ENCODE data around the gene TCEANC2.
A peak's percentile ranks its signal among the peaks of the same experiment; 100 is the strongest.
"Not testable (repeated sequence)": the region's sequence is repeated elsewhere in the genome, so short reads cannot be mapped to it uniquely, and the experiment has no call there.

Gene TCEANC2

DNA sequence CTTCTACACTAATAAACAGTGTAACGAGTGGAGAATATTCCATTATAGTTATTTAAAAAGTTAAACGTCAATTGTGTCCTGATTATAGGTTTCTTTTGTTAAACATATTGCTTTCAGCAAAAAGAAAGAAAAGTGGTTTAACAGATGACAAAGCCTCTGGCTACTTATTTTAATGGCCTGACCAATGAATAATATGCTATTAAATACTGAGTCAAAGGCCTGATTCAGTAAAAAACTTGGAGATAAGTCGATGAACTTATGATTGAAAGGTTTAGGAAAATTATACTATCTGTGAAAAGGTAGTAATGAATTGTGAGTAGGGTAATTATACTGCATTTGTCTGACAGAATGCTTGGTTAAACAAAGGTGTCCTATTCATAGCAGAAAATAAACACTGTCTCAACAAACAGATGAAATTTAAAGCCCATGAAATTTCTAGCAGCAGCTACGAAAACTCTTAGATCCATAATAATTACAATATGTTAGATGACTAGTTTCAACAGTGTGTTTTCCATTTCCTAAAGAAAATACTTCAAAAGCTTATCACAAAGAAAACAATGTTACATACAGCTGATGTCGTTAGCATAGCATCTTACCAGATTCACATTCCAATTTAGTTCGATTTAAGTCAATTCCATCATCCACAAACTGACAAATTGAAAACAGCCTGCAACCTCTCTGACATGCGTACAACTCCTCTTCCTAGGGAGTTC is 6.6 kb upstream of the TCEANC2 start:
- peaks cover 35% of the 10 kb centered on the region for H3K36me3 Mint-ChIP-seq (ENCODE audit: insufficient read depth)

DNA sequence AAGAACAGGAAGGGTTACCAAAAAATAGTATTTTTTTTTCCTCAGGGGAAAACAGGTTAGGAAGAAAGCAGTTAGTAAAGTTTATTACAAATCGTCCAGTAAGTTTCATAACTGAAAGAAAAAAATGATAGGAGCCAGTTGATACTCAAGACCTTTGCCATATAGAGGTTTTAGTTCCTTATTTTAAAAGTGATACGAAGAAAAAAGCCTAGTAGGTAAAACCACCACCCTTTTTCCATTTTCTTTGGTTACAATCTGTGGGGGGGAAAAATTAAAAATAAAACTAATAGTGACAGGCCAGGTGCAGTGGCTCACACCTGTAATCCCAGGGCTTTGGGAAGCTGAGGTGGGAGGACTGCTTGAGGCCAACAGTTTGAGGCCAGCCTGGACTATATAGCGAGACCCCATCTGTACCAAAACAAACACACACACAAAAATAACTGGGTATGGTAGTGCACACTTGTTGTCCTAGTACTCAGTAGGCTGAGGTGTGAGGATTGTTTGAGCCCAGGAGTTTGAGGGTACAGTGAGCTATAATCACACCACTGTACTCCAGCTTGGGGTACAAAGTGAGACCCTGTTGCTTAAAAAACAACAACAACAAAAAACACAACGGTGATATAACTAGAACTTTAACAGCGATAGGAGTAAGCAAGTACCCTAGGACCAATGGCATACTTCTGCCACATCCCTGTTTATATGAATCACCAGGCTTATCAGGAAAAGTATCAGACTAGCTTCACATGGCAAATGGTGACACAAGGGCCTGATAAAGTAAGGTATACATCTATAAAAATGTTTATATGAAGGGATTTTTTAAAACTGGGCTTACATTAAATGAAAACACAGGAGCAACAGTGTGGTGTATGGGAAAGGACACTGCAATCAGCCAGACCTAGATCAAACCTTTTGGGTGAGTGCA is 5.8 kb upstream of the TCEANC2 start:
- Mint-ChIP-seq H3K4me3 (no peak overlapping the region), H3K27ac (ENCODE audit: low read depth) (no peak overlapping the region), H3K4me1 (peaks cover 33% of the 10 kb centered on the region), H3K9me3 (no peaks in the 10 kb centered on the region), H3K36me3 (ENCODE audit: insufficient read depth) (peaks cover 27% of the 10 kb centered on the region), H3K27me3 (no peaks in the 10 kb centered on the region)
- ATAC-seq (replicated peaks; ENCODE audit: extremely low read depth, poor library complexity, severe bottlenecking), result no peak
- DNase-seq (ENCODE audit: low spot score in 2 of 2), result no peak

More for the DNA sequence above, 6.6 kb upstream of the TCEANC2 start:
- no peak overlapping the region for H3K4me3 Mint-ChIP-seq
- H3K27ac Mint-ChIP-seq (ENCODE audit: low read depth), result no peak overlapping the region
- DNase-seq (ENCODE audit: low spot score in 2 of 2) (no peak), ATAC-seq (replicated peaks; ENCODE audit: extremely low read depth, poor library complexity, severe bottlenecking) (no peak)
- H3K27me3 Mint-ChIP-seq, result no peaks in the 10 kb centered on the region
- H3K9me3 Mint-ChIP-seq, result no peaks in the 10 kb centered on the region
- H3K4me1 Mint-ChIP-seq, result peaks cover 33% of the 10 kb centered on the region

DNA sequence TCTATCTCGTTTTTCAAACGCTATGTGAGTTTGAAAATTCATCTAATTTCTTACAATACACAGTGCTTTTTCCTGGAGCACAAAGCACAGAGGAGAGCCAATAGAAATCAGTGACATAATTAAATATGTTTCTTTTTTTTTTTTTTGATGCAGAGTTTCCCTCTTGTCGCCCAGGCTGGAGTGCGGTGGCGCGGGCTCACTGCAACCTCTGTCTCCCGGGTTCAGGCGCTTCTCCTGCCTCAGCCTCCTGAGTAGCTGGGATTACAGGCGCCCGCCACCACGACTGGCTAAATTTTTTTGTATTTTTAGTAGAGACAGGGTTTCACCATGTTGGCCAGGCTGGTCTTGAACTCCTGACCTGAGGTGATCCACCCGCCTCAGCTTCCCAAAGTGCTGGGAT is 3.0 kb upstream of the TCEANC2 start:
- not testable (repeated sequence) for DNase-seq (ENCODE audit: low spot score in 2 of 2); H3K36me3 Mint-ChIP-seq (ENCODE audit: insufficient read depth); H3K4me3 Mint-ChIP-seq; H3K27ac Mint-ChIP-seq (ENCODE audit: low read depth); H3K27me3 Mint-ChIP-seq; ATAC-seq (replicated peaks; ENCODE audit: extremely low read depth, poor library complexity, severe bottlenecking); H3K9me3 Mint-ChIP-seq
- H3K4me1 Mint-ChIP-seq, result peaks cover 30% of the 10 kb centered on the region

DNA sequence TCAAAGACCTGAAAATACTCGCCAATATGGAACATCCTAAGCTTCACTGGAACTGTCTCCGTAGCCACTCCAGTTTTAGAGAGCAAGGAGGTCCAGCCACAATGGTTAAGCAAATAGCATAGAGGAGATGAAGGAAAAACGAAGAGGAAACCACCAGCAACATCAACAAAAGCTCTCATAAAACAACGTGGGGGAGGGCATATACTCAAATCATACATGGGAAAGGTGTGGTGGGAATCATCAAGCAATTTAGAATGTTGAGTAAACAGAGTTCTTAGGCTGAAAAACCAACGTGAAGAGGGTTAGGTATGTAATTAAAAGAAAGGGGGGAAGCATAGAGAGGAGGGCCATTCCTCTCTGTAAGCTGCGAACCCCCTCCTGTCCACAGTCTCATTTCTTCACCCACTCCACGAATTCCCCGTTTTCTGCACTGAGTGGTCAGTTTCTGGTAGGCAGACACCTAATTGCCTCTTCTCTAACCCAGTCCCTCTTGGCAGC is 1.4 kb upstream of the TCEANC2 start:
- no peak for ATAC-seq (replicated peaks; ENCODE audit: extremely low read depth, poor library complexity, severe bottlenecking)
- H3K27me3 Mint-ChIP-seq, result no peaks in the 10 kb centered on the region
- no peak for DNase-seq (ENCODE audit: low spot score in 2 of 2)
- H3K4me3 Mint-ChIP-seq, result no peak overlapping the region
- H3K9me3 Mint-ChIP-seq, result no peaks in the 10 kb centered on the region
- H3K27ac Mint-ChIP-seq (ENCODE audit: low read depth), result no peak overlapping the region
- peaks cover 11% of the 10 kb centered on the region for H3K36me3 Mint-ChIP-seq (ENCODE audit: insufficient read depth)
- H3K4me1 Mint-ChIP-seq, result peaks cover 26% of the 10 kb centered on the region

DNA sequence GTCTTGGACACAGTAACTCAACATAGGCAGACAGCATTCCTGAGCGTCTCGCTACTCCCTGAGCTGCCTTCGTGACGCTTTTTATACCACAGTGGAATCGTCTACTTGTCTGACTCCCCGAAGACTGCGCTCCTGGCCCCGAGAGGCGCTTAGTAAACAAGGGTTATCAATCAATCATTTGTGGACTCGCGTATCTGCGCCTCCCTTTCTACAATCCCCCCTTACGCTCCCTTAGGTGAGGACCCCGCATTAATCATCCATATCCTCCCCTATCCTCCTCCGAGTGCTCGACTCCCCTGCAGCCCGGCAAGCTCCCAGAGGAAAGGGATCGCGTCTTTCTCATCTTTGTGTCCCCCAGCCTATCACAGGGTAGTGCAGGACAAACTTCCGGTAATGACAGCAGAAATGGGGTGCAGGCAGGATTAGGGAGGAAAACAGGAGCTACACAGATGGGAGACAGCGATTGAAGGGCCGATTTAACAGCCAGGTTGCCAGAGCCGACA is 926 bp upstream of the TCEANC2 start:
- ATAC-seq (replicated peaks; ENCODE audit: extremely low read depth, poor library complexity, severe bottlenecking) (peak; percentile 35), DNase-seq (ENCODE audit: low spot score in 2 of 2) (peak in 1 of 2 donors; percentile 17)
- peaks cover 12% of the 10 kb centered on the region for H3K36me3 Mint-ChIP-seq (ENCODE audit: insufficient read depth)
- no peak overlapping the region for H3K4me3 Mint-ChIP-seq
- H3K4me1 Mint-ChIP-seq, result peaks cover 25% of the 10 kb centered on the region
- H3K27me3 Mint-ChIP-seq, result no peaks in the 10 kb centered on the region
- H3K9me3 Mint-ChIP-seq, result no peaks in the 10 kb centered on the region
- H3K27ac Mint-ChIP-seq (ENCODE audit: low read depth), result no peak overlapping the region

DNA sequence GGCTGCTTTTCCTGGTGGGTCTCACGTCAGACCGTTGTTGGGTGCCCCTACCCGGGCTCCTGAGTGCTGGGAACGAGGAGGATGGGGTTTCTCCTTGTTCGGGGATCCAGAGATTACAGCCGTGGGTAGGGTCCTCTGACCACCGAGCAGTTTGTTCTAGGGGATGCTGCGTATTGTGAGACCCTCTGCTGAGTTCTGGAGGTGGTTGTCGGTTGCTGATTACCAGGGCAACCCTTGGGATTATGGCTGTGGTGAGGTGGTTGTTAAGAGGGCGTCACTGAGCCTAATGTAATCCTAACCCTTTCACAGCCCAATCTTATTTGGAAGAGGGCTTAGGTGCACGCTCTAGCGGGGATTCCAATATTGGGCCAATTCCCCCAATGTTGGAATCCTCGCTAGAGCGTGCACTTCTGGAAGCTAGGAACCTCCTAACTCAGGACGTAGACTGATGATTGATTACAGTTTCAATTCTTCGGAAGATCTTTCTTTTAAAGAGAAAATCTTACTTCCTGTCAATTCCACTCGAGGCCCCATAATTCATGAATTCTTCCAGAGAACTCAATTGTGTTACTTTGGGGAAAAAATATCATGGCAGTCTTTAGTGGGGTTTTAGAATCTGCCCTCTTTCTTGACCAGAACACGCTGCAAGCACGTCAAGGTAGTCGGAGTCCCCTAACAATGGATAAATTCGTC is 483 bp downstream of the TCEANC2 start:
- no peak overlapping the region for H3K27ac Mint-ChIP-seq (ENCODE audit: low read depth)
- no peaks in the 10 kb centered on the region for H3K9me3 Mint-ChIP-seq
- H3K27me3 Mint-ChIP-seq, result no peaks in the 10 kb centered on the region
- H3K36me3 Mint-ChIP-seq (ENCODE audit: insufficient read depth), result peaks cover 13% of the 10 kb centered on the region
- ATAC-seq (replicated peaks; ENCODE audit: extremely low read depth, poor library complexity, severe bottlenecking), result no peak
- H3K4me1 Mint-ChIP-seq, result peaks cover 34% of the 10 kb centered on the region
- no peak for DNase-seq (ENCODE audit: low spot score in 2 of 2)
- H3K4me3 Mint-ChIP-seq, result no peak overlapping the region

DNA sequence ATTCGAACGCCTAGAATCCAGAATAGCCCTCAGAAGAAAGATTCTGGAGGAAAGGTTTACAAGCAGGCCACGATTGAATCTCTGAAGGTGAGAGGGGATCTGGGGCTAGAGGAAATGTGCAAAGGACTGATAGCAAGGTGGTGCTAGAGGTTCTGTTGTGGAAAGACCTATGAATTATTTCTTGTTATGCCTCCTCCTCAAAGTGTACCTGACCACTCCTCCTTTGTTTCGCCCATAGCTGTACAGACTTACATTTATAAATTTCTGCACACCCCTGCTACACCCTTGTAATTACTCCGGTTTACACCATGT is 986 bp downstream of the TCEANC2 start:
- DNase-seq (ENCODE audit: low spot score in 2 of 2), result no peak
- Mint-ChIP-seq H3K9me3 (no peaks in the 10 kb centered on the region), H3K27ac (ENCODE audit: low read depth) (no peak overlapping the region), H3K36me3 (ENCODE audit: insufficient read depth) (peaks cover 14% of the 10 kb centered on the region), H3K4me3 (no peak overlapping the region), H3K27me3 (no peaks in the 10 kb centered on the region), H3K4me1 (peaks cover 34% of the 10 kb centered on the region)
- no peak for ATAC-seq (replicated peaks; ENCODE audit: extremely low read depth, poor library complexity, severe bottlenecking)

DNA sequence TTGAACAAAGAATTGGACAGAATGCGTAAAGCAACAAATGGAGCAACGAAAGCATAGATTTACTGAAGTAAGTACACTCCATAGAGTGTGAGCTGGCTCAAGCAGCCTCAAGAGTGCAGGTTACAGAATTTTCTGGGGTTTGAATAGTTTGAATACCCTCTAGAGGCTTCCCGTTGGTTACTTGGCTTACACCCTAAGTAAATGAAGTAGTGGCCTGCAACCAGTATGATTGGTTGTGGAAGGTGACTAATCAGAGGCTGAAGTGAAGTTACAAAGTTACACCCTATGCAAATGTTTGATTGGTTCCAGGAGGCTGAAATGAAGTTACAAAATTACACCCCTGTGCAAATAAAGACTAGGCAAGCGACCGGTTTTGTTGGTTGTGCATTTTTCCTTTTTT is 10.9 kb downstream of the TCEANC2 start:
- Mint-ChIP-seq H3K4me1 (peaks cover 5% of the 10 kb centered on the region), H3K36me3 (ENCODE audit: insufficient read depth) (peaks cover under 1% of the 10 kb centered on the region), H3K27me3 (no peaks in the 10 kb centered on the region), H3K4me3 (no peak overlapping the region), H3K9me3 (no peaks in the 10 kb centered on the region), H3K27ac (ENCODE audit: low read depth) (no peak overlapping the region)
- DNase-seq (ENCODE audit: low spot score in 2 of 2) (no peak), ATAC-seq (replicated peaks; ENCODE audit: extremely low read depth, poor library complexity, severe bottlenecking) (no peak)

DNA sequence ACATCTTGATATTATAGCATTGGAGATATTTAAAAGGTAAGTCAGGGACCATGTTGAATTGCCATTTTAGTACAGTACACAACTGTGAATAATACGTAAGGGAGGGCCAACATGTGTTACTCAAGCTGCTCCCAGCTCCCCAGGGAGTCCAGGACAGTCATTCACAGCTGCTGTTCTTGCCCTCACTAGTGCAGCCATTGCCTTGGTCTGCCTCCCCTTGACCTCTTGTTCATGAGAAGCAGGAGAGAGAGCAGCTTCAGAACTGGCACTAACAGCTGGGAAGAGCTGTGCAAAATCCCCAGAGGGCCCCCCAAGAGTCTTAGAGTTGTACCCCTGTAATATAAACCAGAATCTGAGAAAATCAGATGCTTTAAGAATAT is 16.4 kb downstream of the TCEANC2 start:
- ATAC-seq (replicated peaks; ENCODE audit: extremely low read depth, poor library complexity, severe bottlenecking), result no peak
- Mint-ChIP-seq H3K9me3 (no peaks in the 10 kb centered on the region), H3K27ac (ENCODE audit: low read depth) (no peak overlapping the region), H3K36me3 (ENCODE audit: insufficient read depth) (peaks cover 2% of the 10 kb centered on the region), H3K27me3 (no peaks in the 10 kb centered on the region), H3K4me3 (no peak overlapping the region), H3K4me1 (no peaks in the 10 kb centered on the region)
- DNase-seq (ENCODE audit: low spot score in 2 of 2), result no peak

DNA sequence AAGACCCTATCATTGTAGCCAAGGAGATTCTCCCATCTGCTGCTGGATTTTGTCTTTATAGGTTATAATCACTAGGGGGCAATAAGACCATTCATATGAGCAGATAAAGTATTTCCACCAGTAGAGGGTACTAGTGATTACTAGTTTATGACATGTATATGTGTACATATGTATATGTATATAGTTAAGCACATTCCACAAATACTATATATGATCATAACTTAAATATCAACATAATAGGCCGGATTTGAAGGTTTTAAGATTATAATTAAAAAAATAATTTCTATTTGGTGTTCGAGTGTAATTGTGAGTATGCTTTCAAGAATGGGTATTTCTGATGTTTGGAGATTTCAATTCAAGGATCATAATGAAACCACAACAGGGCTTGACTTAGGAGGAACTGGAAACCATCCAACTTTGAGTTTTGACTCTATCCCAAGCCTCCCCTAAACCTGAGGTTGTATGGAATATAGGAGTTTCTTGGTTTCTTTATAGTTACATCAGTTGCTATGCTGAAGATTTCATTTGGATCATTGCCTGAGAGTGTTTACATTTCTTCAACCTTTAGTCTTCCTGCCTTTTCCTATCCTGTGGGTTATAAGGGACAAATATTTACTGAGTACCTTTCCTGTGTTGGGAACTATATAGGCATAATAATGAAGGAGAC is 16.9 kb downstream of the TCEANC2 start:
- DNase-seq (ENCODE audit: low spot score in 2 of 2), result no peak
- peaks cover 2% of the 10 kb centered on the region for H3K36me3 Mint-ChIP-seq (ENCODE audit: insufficient read depth)
- ATAC-seq (replicated peaks; ENCODE audit: extremely low read depth, poor library complexity, severe bottlenecking), result peak; percentile 77
- H3K9me3 Mint-ChIP-seq, result no peaks in the 10 kb centered on the region
- no peaks in the 10 kb centered on the region for H3K4me1 Mint-ChIP-seq
- no peak overlapping the region for H3K27ac Mint-ChIP-seq (ENCODE audit: low read depth)
- H3K4me3 Mint-ChIP-seq, result no peak overlapping the region
- no peaks in the 10 kb centered on the region for H3K27me3 Mint-ChIP-seq

DNA sequence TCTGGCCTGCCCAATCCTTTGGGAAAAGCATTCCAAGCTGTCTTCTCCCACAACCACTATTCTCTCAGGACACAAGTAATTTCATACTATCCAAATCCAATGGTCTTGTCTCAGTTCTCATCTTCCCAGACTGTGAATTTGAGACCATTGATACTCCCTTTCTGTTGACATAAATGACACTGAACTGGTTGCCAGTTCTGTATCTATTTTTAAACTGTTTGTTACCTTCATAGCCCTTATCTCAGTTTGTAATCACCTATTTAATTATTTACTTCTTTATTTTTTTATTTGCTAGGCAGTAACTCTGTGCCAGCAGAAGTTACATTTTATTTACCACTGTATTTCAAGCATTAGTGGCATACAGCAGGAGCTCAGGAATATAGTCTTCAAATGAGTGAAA is 24.0 kb downstream of the TCEANC2 start:
- Mint-ChIP-seq H3K27ac (ENCODE audit: low read depth) (peak overlapping the region; percentile 38), H3K4me1 (peaks cover 5% of the 10 kb centered on the region), H3K27me3 (no peaks in the 10 kb centered on the region), H3K9me3 (no peaks in the 10 kb centered on the region), H3K36me3 (ENCODE audit: insufficient read depth) (no peaks in the 10 kb centered on the region), H3K4me3 (no peak overlapping the region)
- no peak for ATAC-seq (replicated peaks; ENCODE audit: extremely low read depth, poor library complexity, severe bottlenecking)
- DNase-seq (ENCODE audit: low spot score in 2 of 2), result no peak

DNA sequence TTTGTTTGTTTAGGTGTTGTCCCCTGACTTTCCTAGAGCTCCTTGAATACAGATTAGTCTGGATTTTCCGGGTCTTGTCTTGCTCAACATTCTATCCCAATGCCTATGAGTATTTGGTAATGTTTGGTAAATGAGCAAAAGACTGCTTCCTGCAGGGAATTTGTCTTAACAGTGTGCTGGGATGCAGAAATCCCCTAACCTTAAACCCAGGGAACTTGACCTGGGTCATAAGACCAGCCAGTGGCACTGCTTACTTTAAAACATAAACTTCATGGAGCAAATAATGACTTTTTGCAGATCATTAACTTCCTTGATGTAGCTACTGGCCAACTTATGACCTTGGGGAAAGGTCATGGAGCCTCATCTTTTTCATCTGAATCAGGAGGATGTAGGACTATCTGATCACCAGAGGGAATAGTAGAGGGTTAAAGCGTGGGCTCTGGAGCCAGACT is 27.2 kb downstream of the TCEANC2 start:
- Mint-ChIP-seq H3K4me3 (no peak overlapping the region), H3K4me1 (peaks cover 5% of the 10 kb centered on the region), H3K36me3 (ENCODE audit: insufficient read depth) (peaks cover under 1% of the 10 kb centered on the region), H3K27ac (ENCODE audit: low read depth) (no peak overlapping the region), H3K27me3 (no peaks in the 10 kb centered on the region), H3K9me3 (no peaks in the 10 kb centered on the region)
- no peak for DNase-seq (ENCODE audit: low spot score in 2 of 2)
- ATAC-seq (replicated peaks; ENCODE audit: extremely low read depth, poor library complexity, severe bottlenecking), result no peak
